Esophagus muscularis mucosa (tissue), 4 donors: Measurements from ENCODE around the gene GADD45A.

Experiments used
- CTCF ChIP-seq, 3 experiments: fragments of 200-600 bp in 2 of 3; fragments of 450-650 bp in 1 of 3; sonication (generic) in 2 of 3; IDR thresholded peaks; one replicate each; pipeline ENCODE4 v1.5.1; 2017 to 2019; ENCODE audit warnings: antibody characterized with exemption in 3 of 3, mild to moderate bottlenecking in 2 of 3, moderate library complexity in 1 of 3
- EP300 ChIP-seq: sonication (generic); formaldehyde crosslinking; IDR thresholded peaks from one replicate; pipeline ENCODE4 v1.6.1; 2017; ENCODE audit warnings: antibody characterized with exemption
- POLR2A ChIP-seq: fragments of 450-650 bp; IDR thresholded peaks from one replicate; pipeline ENCODE4 v1.6.1; 2017; ENCODE audit warnings: antibody characterized with exemption, moderate library complexity, mild to moderate bottlenecking, low read depth
- POLR2AphosphoS5 ChIP-seq, 2 donors: sonication (generic); formaldehyde crosslinking; IDR thresholded peaks; one replicate each; pipeline ENCODE4 v1.6.1; 2017; ENCODE audit warnings: antibody characterized with exemption in 2 of 2

- TF ChIP-seq CTCF (IDR thresholded peaks at IDR 0.05) (no peak), EP300 (no peak), POLR2A (no peak), POLR2AphosphoS5 (IDR thresholded peaks at IDR 0.05) (no peak)
Measured at GRCh38 chr1:67664048-67664447, 21.0 kb upstream of the GADD45A start.
